T47D (cell line): ENCODE data around the gene ZNF652.

Experiments
- DNase-seq, 2 experiments: peaks; one replicate each; pipeline versions ENCODE4 v3.0.0 to v3.0.0-alpha.2; 2011 to 2012; ENCODE audit warnings: low read depth in 1 of 2, low spot score in 1 of 2
- JUND ChIP-seq: IDR thresholded peaks from 2 replicates; pipeline ENCODE4 v1.6.1; 2012; ENCODE audit warnings: low read depth
- in situ Hi-C: cut with HindIII; loops from 2 replicates; pipeline ENCODE4 v1.10.0; 2016; ENCODE audit warnings: low sequenced_read_pairs, low pct_unique_long_range_greater_than_20kb

Gene ZNF652

DNA sequence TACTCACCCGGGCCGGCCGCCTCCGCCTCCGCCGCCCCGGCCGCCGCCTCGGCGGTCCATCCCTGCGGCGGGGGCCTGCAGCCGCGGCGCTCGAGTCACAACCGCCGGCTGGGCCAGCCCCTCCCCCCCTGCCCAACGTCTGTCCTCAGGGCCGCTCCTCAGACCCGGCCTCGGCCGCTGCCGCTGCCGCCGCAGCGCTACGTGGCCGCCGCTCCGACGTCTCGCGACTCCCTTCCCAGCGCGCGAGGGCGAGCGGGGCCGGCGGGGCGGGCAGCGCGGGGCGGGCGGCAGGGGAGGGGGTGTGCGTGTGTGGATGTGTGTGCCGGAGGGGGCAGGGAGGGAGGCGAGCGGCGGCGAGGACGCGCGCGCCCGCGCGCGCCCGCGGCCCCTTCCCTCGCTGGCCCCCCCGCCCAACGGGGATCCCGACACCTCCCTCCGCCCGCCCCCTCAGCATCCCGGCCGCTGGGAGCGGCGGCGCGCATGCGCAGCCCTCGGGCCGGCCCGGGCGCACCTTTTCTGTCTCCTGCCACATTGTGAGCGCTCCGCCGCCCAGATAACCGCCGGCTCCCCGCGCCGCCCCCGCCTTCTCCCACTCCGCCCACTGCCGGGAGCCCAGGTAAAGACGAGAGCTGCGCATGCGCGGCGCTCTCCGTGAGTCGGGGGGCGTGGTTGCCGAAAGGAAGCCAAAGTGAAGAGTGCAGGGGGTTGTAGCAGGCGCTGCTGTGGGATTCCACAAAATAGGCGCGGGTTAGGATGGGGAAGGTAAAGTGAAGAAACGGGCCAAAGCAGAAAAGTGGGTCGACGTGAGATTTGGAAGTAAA lies at the start of gene ZNF652:
ZNF652 (minus strand) TSS at position 349 of the 821 bp plus-strand sequence. CDS start 44,525 bp downstream, outside the sequence.
- no peak for TF ChIP-seq JUND
- in situ Hi-C loops: no loop called here

DNA sequence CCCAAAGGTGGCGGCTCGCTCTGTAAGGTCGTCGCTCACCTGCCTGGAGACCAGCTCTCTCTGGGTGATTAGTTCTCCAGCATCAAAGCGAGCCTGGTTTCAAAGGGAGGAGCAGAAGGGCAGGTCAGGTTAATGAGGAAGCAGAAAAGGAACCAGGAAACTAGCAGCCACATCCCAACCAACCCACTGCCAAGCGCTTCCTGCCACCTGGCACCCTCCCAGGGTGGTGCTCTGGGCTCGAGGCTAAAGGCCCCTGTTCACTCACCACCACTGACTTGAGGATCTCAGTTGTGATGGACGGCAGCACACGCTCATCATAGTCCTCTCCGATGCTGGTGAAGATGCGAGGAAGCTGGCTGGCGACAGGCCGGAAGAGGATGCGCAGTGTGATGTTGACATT lies 47.0 kb upstream of the ZNF652 start:
- TF ChIP-seq JUND: no peak
- in situ Hi-C loops: no loop called here
- DNase-seq: no peak

More for the DNA sequence above, at the start of gene ZNF652:
- DNase-seq: peak; percentile 98 to 99

- TF ChIP-seq JUND: no peak
- in situ Hi-C loops: no loop called here
- DNase-seq: peak; percentile 59 to 80
Observed at GRCh38 chr17:49407981-49408501, 46.0 kb upstream of the ZNF652 start.

- in situ Hi-C loops: no loop called here
- DNase-seq: no peak
- no peak for TF ChIP-seq JUND
Observed at GRCh38 chr17:49407086-49407485, 45.0 kb upstream of the ZNF652 start.

GRCh38 chr17:49406421-49407061 lies 44.5 kb upstream of the ZNF652 start:
- no peak for TF ChIP-seq JUND
- in situ Hi-C loops: no loop called here
- DNase-seq: no peak

- no peak for DNase-seq
- TF ChIP-seq JUND: no peak
- in situ Hi-C loops: no loop called here
Observed at GRCh38 chr17:49404906-49405305, 42.9 kb upstream of the ZNF652 start.

DNA sequence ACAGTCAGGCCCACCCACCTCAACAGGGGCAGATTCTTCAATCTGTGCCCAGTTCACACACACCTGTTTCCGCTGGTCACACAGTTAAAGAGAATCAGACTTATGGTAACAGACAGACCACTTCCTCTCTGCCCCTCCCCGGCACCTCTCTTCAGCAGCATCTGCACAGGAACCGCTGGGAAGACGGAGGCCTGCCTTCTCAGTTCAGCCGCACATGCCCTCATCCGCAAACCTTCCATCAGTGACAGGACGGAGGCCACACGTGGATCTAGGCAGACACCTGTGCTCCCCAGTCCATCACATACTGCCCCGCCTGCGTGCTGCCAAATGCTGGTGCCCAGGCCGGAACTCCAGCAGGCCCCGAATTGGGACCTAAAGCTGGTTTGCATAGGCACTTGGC lies 42.3 kb upstream of the ZNF652 start:
- no peak for TF ChIP-seq JUND
- in situ Hi-C loops: no loop called here
- DNase-seq: no peak

DNA sequence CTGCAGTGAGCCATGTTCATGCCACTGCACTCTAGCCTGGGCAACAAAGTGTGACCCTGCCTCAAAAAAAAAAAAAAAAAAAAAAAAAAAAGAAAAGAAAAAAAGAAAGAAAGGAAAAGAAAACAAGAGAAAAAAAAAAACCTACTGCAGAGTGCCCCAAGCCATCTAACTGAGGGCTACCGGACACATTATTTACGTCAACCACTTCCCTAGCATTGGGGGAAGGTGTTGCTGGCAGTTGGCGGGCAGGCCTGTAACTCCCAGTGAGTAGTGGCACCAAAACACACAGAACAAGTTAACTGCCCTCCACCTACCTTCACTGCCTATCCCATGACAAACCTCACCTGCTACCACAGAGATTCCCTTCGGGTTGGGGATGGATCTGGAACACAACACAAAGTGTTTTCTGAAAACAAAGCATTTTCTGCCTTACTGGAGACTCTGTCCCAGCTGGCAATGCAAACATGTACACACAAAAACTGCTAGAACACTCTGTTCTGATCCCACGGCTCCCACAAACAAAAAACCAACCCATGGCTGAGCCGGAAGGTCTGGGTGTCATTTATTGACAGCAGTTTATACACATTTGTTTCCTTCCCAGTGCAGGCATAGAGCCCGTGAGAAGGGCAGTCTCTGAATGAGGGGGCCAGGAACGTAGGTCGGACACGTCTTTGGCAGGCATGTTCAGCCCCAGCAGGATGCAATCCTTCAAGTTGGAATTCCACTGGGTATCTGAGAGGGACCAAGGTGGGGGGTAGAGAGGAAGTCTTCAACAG lies 41.7 kb upstream of the ZNF652 start:
- no peak for DNase-seq
- in situ Hi-C loops: no loop called here
- TF ChIP-seq JUND: no peak

DNA sequence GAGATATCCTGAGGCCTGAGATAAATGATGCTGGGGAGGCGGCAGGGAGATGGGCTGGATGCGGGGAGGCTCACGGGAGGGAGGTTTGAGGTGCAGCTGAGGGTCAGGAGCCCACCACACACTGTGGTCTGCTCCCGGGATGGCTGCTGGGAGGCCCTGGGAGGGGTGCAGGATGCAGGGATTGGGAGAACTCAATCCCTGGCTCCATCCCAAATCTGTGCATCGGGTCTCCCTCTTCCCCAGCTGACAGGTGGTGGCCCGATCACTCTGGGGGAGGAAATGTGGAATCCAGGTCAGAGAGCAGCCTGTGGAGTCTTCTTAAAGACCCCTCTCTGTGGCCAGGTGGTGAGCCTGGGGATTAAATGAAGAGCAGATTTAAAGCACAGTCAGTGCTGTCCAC lies 40.7 kb upstream of the ZNF652 start:
- no peak for TF ChIP-seq JUND
- in situ Hi-C loops: no loop called here
- DNase-seq: no peak

- DNase-seq: no peak
- in situ Hi-C loops: no loop called here
- no peak for TF ChIP-seq JUND
Observed at GRCh38 chr17:49401971-49402611, 40.0 kb upstream of the ZNF652 start.

GRCh38 chr17:49399995-49400394 lies 37.9 kb upstream of the ZNF652 start:
- no peak for DNase-seq
- in situ Hi-C loops: no loop called here
- TF ChIP-seq JUND: no peak

DNA sequence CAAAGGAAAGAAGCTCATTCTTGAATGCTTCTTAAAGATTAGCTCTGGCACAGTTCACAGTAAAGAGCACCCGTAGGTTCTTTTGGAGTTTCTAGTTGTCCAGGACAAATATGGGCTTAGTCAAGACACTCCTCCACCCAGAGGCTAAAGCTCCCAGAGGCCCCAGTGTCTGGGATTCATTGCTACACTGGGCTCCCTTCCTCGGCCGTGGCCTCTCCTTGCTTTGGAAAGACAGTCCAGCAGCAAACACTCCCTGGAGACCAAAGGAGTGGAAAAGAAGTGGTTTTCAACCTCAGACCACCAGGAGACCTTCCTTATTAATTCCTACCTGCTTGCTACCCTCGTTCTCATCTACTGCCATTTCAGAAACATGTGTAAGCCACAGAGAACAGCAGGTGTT lies 35.5 kb upstream of the ZNF652 start:
- no peak for DNase-seq
- in situ Hi-C loops: no loop called here
- no peak for TF ChIP-seq JUND
